ENCODE measurements around the gene RFFL.
"Not testable (repeated sequence)": the region's sequence is repeated elsewhere in the genome, so short reads cannot be mapped to it uniquely, and the experiment has no call there.

The RFFL gene

GRCh38 chr17:35028531-35029262, 34.8 kb downstream of the RFFL start:
- H3K36me3 ChIP-seq (ENCODE audit: control insufficient read depth in 2 of 2, insufficient read depth in 1 of 2, low read length in 2 of 2) = peaks cover 0 to 14% of the 10 kb centered on the region in 2 experiments; a peak in 2 of 3 replicates
- H3K4me1 ChIP-seq (ENCODE audit: control insufficient read depth, insufficient read depth, low read length) = no peaks in the 10 kb centered on the region
- TF ChIP-seq SCRT1 (tag by site-specific recombination; IDR thresholded peaks at IDR 0.05; ENCODE audit: borderline replicate concordance) = no peak
- TF ChIP-seq ZNF404 (tag by site-specific recombination; IDR thresholded peaks at IDR 0.05) = no peak
- TF ChIP-seq PRDM10 (tag by site-specific recombination; IDR thresholded peaks at IDR 0.05) = no peak
- TF ChIP-seq TSHZ1 (tag by site-specific recombination; IDR thresholded peaks at IDR 0.05; ENCODE audit: borderline replicate concordance) = no peak
- TF ChIP-seq ZNF48 (tag by site-specific recombination; IDR thresholded peaks at IDR 0.05) = no peak
- TF ChIP-seq OVOL3 (tag by site-specific recombination; IDR thresholded peaks at IDR 0.05) = no peak
- ChIA-PET CTCF (interaction anchor here (0.7 to 0.8 kb wide), 3 partner anchors 20 to 59 kb away, joined by 3 to 4 read pairs (median 4); no protein-coding TSS in a partner anchor), POLR2A (no interaction called here)
- no peaks in the 10 kb centered on the region for H3K9me3 ChIP-seq (ENCODE audit: control insufficient read depth, insufficient read depth, low read depth, low read length)
- no peak overlapping the region for H3K4me3 ChIP-seq (ENCODE audit: low read depth, low read length)
- no peak overlapping the region for H3K27ac ChIP-seq (ENCODE audit: extremely low read depth, low read depth, low read length)

- H3K27ac ChIP-seq (ENCODE audit: extremely low read depth, low read depth, low read length); POLR2A ChIA-PET; H3K9me3 ChIP-seq (ENCODE audit: control insufficient read depth, insufficient read depth, low read depth, low read length); H3K4me1 ChIP-seq (ENCODE audit: control insufficient read depth, insufficient read depth, low read length); H3K4me3 ChIP-seq (ENCODE audit: low read depth, low read length): not testable (repeated sequence)
- peaks cover 0 to 14% of the 10 kb centered on the region in 2 experiments; a peak in 2 of 3 replicates for H3K36me3 ChIP-seq (ENCODE audit: control insufficient read depth in 2 of 2, insufficient read depth in 1 of 2, low read length in 2 of 2)
- CTCF ChIA-PET = interaction anchor here (0.7 to 0.8 kb wide), 2 partner anchors 32 to 59 kb away, joined by 4 read pairs; no protein-coding TSS in a partner anchor
These were observed 35.4 kb downstream of the RFFL start for GRCh38 chr17:35028097-35028496.

- no peaks in the 10 kb centered on the region for H3K4me1 ChIP-seq (ENCODE audit: control insufficient read depth, insufficient read depth, low read length)
- TF ChIP-seq ZNF26 (tag by site-specific recombination; IDR thresholded peaks at IDR 0.05) (no peak), KLF10 (tag by site-specific recombination; IDR thresholded peaks at IDR 0.05) (no peak), ZNF558 (tag by site-specific recombination; IDR thresholded peaks at IDR 0.05) (no peak)
- no peak overlapping the region for H3K4me3 ChIP-seq (ENCODE audit: low read depth, low read length)
- no peak overlapping the region for H3K27ac ChIP-seq (ENCODE audit: extremely low read depth, low read depth, low read length)
- peaks cover 0 to 28% of the 10 kb centered on the region in 2 experiments; a peak in 1 of 3 replicates for H3K36me3 ChIP-seq (ENCODE audit: control insufficient read depth in 2 of 2, insufficient read depth in 1 of 2, low read length in 2 of 2)
- POLR2A ChIA-PET = interaction anchor here (0.6 kb wide), 1 partner anchor 14 kb away, joined by 4 read pairs; no protein-coding TSS in a partner anchor
- no peaks in the 10 kb centered on the region for H3K9me3 ChIP-seq (ENCODE audit: control insufficient read depth, insufficient read depth, low read depth, low read length)
- CTCF ChIA-PET = no interaction called here
These were observed 38.0 kb downstream of the RFFL start for GRCh38 chr17:35025541-35025940.
